CD4-positive, alpha-beta T cell (primary cell): ENCODE measurements around the gene KCND2. TPM values are rescaled to one million over a fixed set of nuclear protein-coding genes. Genes with fewer than 3 reads are reported as not detected.

ENCODE experiments used
- ATAC-seq: fragments of 200-7000 bp; cut with Tn5 transposase; one replicate; pipeline ENCODE4 v1.10.0; 2022; ENCODE audit warnings: mild to moderate bottlenecking; ENCODE audit not compliant: poor library complexity
- CTCF ChIA-PET: fragments of 350-600 bp; sonication (Branson Sonifier 250); formaldehyde crosslinking; loops from one replicate; lab custom pipeline; 2021; ENCODE audit warnings: antibody characterized with exemption, inconsistent platforms; lab: Charles Lee
- POLR2A ChIA-PET: fragments of 350-600 bp; sonication (Branson Sonifier 250); formaldehyde crosslinking; loops from one replicate; lab custom pipeline; 2021; ENCODE audit warnings: antibody characterized with exemption, inconsistent platforms; lab: Charles Lee
- DNase-seq, 14 experiments: peaks; one replicate each; pipeline ENCODE4 v3.0.0-alpha.2; 2013 to 2020; ENCODE audit warnings: mixed read lengths in 2 of 14
- H3K27ac ChIP-seq, 2 donors: one replicate each; pipeline versions ENCODE4 v1.5.1 to v1.7.0; 2013; ENCODE audit warnings: low read length in 2 of 2, low read depth in 1 of 2, mild to moderate bottlenecking in 1 of 2
- H3K27me3 ChIP-seq, 2 experiments: 1 replicate in 1 of 2; 2 replicates in 1 of 2; pipeline versions ENCODE4 v1.6.1 to v1.7.0; 2013; ENCODE audit warnings: low read length in 2 of 2, control low read depth in 1 of 2, mild to moderate bottlenecking in 1 of 2, moderate library complexity in 1 of 2; ENCODE audit not compliant: insufficient read depth in 2 of 2, control insufficient read depth in 1 of 2
- H3K36me3 ChIP-seq: one replicate; pipeline ENCODE4 v1.6.1; 2013; ENCODE audit warnings: low read length, control low read depth; ENCODE audit not compliant: insufficient read depth
- H3K4me1 ChIP-seq: one replicate; pipeline ENCODE4 v1.6.1; 2013; ENCODE audit warnings: low read length, control low read depth; ENCODE audit not compliant: insufficient read depth
- H3K4me3 ChIP-seq: one replicate; pipeline ENCODE4 v1.5.1; 2013; ENCODE audit warnings: mild to moderate bottlenecking, low read length, moderate library complexity
- H3K9me3 ChIP-seq, 2 experiments: 1 replicate in 1 of 2; 2 replicates in 1 of 2; pipeline versions ENCODE4 v1.6.1 to v1.7.0; 2013; ENCODE audit warnings: low read length in 2 of 2, mild to moderate bottlenecking in 2 of 2, control low read depth in 1 of 2, moderate library complexity in 1 of 2; ENCODE audit not compliant: control insufficient read depth in 1 of 2, insufficient read depth in 1 of 2
- H3K27ac Mint-ChIP-seq: one replicate; pipeline ENCODE4 v1.8.0; 2020; ENCODE audit warnings: mixed read lengths
- H3K27me3 Mint-ChIP-seq: one replicate; pipeline ENCODE4 v1.8.0; 2021; ENCODE audit warnings: mixed read lengths
- H3K36me3 Mint-ChIP-seq: one replicate; pipeline ENCODE4 v1.8.0; 2021; ENCODE audit warnings: low read depth, mixed read lengths
- H3K4me1 Mint-ChIP-seq: one replicate; pipeline ENCODE4 v1.8.0; 2021; ENCODE audit warnings: low read depth, mixed read lengths
- H3K4me3 Mint-ChIP-seq: one replicate; pipeline ENCODE4 v1.8.0; 2020; ENCODE audit warnings: mild to moderate bottlenecking, mixed read lengths
- H3K9me3 Mint-ChIP-seq: one replicate; pipeline ENCODE4 v1.8.0; 2020; ENCODE audit warnings: mixed read lengths
- intact Hi-C, 2 experiments: fragments of 100-400 bp; cut with DNase I in 1 of 2; cut with micrococcal nuclease in 1 of 2; formaldehyde crosslinking; loops; one replicate each; pipeline versions ENCODE4 v1.15.1 to v1.9.0; 2023 to 2025; cut with DNase I, micrococcal nuclease
- total RNA-seq, 174 experiments: library from RNA in 2 of 174; stranded (reverse) in 2 of 174; gene quantifications; one replicate each; pipeline ENCODE4 v1.2.3 and lab custom pipeline; 2021 to 2026
- TF ChIP-seq, protein P1 (sequence below): fragments of 200-600 bp; IDR thresholded peaks from one replicate; pipeline ENCODE4 v1.8.0; 2022; ENCODE audit warnings: antibody characterized with exemption, mild to moderate bottlenecking

The KCND2 gene
- total RNA-seq, 2 experiments from 2014 or later = not detected

DNA sequence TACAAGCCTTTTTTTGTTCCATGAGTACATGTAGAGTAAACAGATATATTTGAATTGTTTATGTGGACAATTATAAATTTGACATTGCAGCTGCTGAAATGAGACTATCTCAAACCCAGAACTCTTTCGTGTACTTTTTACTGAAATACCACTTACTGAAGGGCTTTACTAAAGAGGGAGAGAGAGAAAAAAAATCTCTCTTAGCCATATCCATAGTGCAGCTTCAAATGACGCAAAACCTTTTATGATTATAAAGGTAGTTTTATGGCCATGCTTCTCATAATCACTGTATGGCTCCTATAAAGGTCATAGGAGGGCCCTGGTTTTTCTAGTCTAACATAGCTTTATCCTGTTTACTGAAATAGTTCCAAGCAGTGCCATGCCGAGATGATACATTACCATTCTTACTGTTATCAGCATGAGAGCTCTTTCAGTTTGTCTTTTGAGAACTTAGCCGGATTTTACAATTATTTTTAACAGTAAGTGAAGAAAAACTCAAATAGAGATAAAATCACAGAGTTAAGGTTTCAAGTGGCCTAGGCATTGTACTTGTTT is 35.1 kb downstream of the KCND2 start:
- Histone ChIP-seq H3K4me1 (no peaks in the 10 kb centered on the region), H3K27ac (no peak overlapping the region), H3K27me3 (no peaks in the 10 kb centered on the region), H3K36me3 (no peaks in the 10 kb centered on the region), H3K9me3 (peaks cover 0 to 4% of the 10 kb centered on the region in 2 experiments), H3K4me3 (no peak overlapping the region)
- Mint-ChIP-seq H3K27ac (no peak overlapping the region), H3K9me3 (no peaks in the 10 kb centered on the region), H3K4me1 (no peaks in the 10 kb centered on the region), H3K27me3 (no peaks in the 10 kb centered on the region), H3K36me3 (no peaks in the 10 kb centered on the region), H3K4me3 (no peak overlapping the region)
- intact Hi-C loops = no loop called here
- CTCF ChIA-PET = no interaction called here
- TF ChIP-seq, protein P1, sequence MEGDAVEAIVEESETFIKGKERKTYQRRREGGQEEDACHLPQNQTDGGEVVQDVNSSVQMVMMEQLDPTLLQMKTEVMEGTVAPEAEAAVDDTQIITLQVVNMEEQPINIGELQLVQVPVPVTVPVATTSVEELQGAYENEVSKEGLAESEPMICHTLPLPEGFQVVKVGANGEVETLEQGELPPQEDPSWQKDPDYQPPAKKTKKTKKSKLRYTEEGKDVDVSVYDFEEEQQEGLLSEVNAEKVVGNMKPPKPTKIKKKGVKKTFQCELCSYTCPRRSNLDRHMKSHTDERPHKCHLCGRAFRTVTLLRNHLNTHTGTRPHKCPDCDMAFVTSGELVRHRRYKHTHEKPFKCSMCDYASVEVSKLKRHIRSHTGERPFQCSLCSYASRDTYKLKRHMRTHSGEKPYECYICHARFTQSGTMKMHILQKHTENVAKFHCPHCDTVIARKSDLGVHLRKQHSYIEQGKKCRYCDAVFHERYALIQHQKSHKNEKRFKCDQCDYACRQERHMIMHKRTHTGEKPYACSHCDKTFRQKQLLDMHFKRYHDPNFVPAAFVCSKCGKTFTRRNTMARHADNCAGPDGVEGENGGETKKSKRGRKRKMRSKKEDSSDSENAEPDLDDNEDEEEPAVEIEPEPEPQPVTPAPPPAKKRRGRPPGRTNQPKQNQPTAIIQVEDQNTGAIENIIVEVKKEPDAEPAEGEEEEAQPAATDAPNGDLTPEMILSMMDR = no peak
- POLR2A ChIA-PET = no interaction called here
- ATAC-seq = no peak
- no peak for DNase-seq

DNA sequence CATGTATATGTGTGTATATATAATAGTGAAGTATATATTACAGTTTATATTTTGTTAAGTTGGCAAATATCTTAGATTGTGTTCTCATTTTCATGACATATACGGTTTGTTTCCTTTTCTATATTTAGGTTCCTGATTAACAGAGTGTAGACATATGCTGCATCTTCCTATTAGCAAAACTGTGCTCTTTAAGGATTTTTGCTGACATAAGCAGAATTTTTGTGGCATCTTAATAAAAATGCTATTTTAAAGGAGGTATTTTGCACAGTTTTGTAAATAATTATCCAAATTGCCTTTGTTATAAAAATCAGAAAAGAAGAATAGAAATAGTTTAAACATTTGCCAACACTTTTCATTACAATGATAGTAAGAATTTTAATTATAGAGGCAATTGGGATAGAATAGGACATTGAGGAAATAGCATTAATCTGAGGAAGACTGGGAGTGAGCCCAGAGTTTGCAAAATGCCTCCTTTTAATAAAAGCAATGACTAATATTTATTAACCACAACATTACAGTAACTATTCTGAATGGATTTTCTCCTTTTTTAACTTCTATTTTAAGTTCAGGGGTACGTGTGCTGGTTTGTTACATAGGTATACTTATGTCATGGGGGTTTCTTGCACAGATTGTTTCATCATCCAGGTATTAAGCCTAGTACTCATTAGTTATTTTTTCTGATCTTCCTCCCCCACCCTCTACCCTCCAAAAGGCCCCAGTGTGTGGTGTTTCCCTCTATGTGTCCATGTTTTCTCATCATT is 38.2 kb downstream of the KCND2 start:
- Mint-ChIP-seq H3K4me3 (no peak overlapping the region), H3K4me1 (no peaks in the 10 kb centered on the region), H3K27ac (no peak overlapping the region), H3K9me3 (no peaks in the 10 kb centered on the region), H3K27me3 (no peaks in the 10 kb centered on the region), H3K36me3 (no peaks in the 10 kb centered on the region)
- no peak for DNase-seq
- intact Hi-C loops = no loop called here
- no peak overlapping the region for H3K4me3 ChIP-seq
- H3K36me3 ChIP-seq = no peaks in the 10 kb centered on the region
- ATAC-seq = no peak
- ChIA-PET CTCF (no interaction called here), POLR2A (no interaction called here)
- H3K4me1 ChIP-seq = no peaks in the 10 kb centered on the region
- peaks cover 0 to 4% of the 10 kb centered on the region in 2 experiments for H3K9me3 ChIP-seq
- TF ChIP-seq, protein P1 = no peak
- H3K27me3 ChIP-seq = no peaks in the 10 kb centered on the region
- H3K27ac ChIP-seq = no peak overlapping the region

- H3K36me3 ChIP-seq = no peaks in the 10 kb centered on the region
- intact Hi-C loops = no loop called here
- no peaks in the 10 kb centered on the region for H3K9me3 ChIP-seq
- TF ChIP-seq, protein P1 = no peak
- Mint-ChIP-seq H3K36me3 (no peaks in the 10 kb centered on the region), H3K4me3 (no peak overlapping the region), H3K27ac (no peak overlapping the region), H3K4me1 (no peaks in the 10 kb centered on the region), H3K27me3 (no peaks in the 10 kb centered on the region), H3K9me3 (no peaks in the 10 kb centered on the region)
- DNase-seq (peak in 1 of 14 experiments; percentile 1), ATAC-seq (no peak)
- ChIA-PET POLR2A (no interaction called here), CTCF (no interaction called here)
- H3K27me3 ChIP-seq = no peaks in the 10 kb centered on the region
- H3K4me1 ChIP-seq = no peaks in the 10 kb centered on the region
- no peak overlapping the region for H3K27ac ChIP-seq
- no peak overlapping the region for H3K4me3 ChIP-seq
Observed at GRCh38 chr7:120320218-120320961, 47.4 kb downstream of the KCND2 start.
